GM18907 (cell line): ENCODE measurements around the gene SLC25A23.
"Not testable (repeated sequence)": the region's sequence is repeated elsewhere in the genome, so short reads cannot be mapped to it uniquely, and the experiment has no call there.

ENCODE experiments used
- ATAC-seq: cut with Tn5 transposase; IDR thresholded peaks from one replicate; pipeline ENCODE4 v1.9.1; 2021; ENCODE audit warnings: mild to moderate bottlenecking, moderate library complexity; ENCODE audit not compliant: unreplicated experiment

SLC25A23 gene

GRCh38 chr19:6457958-6458694 lies 1.5 kb downstream of the SLC25A23 start:
- no peak for ATAC-seq

GRCh38 chr19:6455924-6456323 lies 3.7 kb downstream of the SLC25A23 start:
- no peak for ATAC-seq

- ATAC-seq = no peak
These were observed 5.5 kb downstream of the SLC25A23 start for GRCh38 chr19:6453951-6454565.

GRCh38 chr19:6452899-6453298 lies 6.7 kb downstream of the SLC25A23 start:
- ATAC-seq = no peak

- no peak for ATAC-seq
These were observed 7.4 kb downstream of the SLC25A23 start for GRCh38 chr19:6452223-6452614.

- ATAC-seq = no peak
These were observed 7.9 kb downstream of the SLC25A23 start for GRCh38 chr19:6451583-6452222.

GRCh38 chr19:6450166-6450565 lies 9.4 kb downstream of the SLC25A23 start:
- ATAC-seq = no peak

- ATAC-seq = no peak
These were observed 11.5 kb downstream of the SLC25A23 start for GRCh38 chr19:6448045-6448444.

- no peak for ATAC-seq
These were observed 13.1 kb downstream of the SLC25A23 start for GRCh38 chr19:6446452-6446851.

- ATAC-seq = no peak
These were observed 15.6 kb downstream of the SLC25A23 start for GRCh38 chr19:6443986-6444385.

GRCh38 chr19:6442087-6442688 lies 17.4 kb downstream of the SLC25A23 start:
- ATAC-seq = no peak

GRCh38 chr19:6440905-6441304 lies 18.7 kb downstream of the SLC25A23 start:
- ATAC-seq = no peak

GRCh38 chr19:6439743-6440142 lies 19.8 kb downstream of the SLC25A23 start:
- no peak for ATAC-seq

GRCh38 chr19:6433663-6434062 lies 25.9 kb downstream of the SLC25A23 start, which contains the start of gene SLC25A41:
Gene SLC25A41, minus strand, starts transcription at chr19:6433763. Its CDS starts 70 bp downstream, at chr19:6433693.
- ATAC-seq = no peak

- no peak for ATAC-seq
These were observed 26.4 kb downstream of the SLC25A23 start for GRCh38 chr19:6433165-6433564.

GRCh38 chr19:6431891-6432290 lies 27.7 kb downstream of the SLC25A23 start:
- ATAC-seq = no peak

GRCh38 chr19:6429419-6430221 lies 30.0 kb downstream of the SLC25A23 start:
- ATAC-seq = no peak

GRCh38 chr19:6428692-6429418 lies 30.7 kb downstream of the SLC25A23 start:
- ATAC-seq = not testable (repeated sequence)

GRCh38 chr19:6427131-6427530 lies 32.5 kb downstream of the SLC25A23 start:
- ATAC-seq = no peak
